Liver (tissue), 3 donors: Measurements from ENCODE around the gene CLCN4.

Experiments used
- TAF1 ChIP-seq: conservative IDR thresholded peaks from 2 replicates; pipeline ENCODE4 v1.6.1; 2016; ENCODE audit warnings: antibody characterized with exemption, mild to moderate bottlenecking
- TF ChIP-seq, protein P1 (sequence below): fragments of 150-350 bp; IDR thresholded peaks from 2 replicates; pipeline ENCODE4 v1.5.1; 2017; ENCODE audit warnings: improper control_type of control experiment, low read depth, low read length; ENCODE audit not compliant: missing input control
- donor health status: healthy.
- donor health status: healthy.

DNA sequence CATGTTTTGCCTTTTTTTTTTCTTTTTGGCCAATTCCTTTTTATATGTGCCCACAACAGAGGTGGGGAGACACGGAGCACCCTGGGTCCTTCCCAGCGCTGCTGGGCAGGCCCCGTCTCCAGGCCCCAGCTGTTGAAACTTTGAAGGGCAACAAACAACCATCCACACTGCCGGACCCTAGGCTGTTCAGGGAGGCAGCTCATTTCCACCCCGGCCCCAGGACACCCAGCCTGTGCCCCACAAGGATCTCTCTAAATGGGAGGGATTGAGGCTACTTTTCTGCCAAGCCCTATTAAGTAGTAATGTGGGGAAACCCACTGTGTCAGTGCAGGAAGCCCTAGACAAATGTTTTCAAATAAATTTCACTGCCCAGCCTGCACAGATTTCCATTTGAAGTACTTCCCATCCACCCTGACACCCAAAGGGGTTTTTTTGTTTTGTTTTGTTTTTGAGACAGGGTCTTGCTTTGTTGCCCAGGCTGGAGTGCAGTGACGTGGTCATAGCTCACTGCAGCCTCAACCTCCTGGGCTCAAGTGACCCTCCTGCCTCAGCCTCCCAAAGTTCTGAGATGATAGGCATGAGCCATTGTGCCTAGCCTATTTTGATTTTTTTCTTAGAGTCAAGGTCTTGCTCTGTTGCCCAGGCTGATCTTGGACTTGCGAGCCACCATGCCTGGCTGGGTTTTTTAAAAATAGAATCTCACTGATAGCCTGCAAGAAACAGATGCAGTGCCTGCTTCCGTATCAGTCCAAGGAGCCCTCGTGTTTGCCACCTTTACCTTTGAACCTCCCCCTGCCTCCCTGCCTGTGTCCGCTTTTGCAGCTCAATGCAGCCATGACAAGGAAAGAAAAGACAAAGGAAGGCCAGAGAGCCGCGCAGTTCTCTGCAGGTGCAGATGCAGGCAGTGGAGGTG lies 13.4 kb upstream of the CLCN4 start:
- TF ChIP-seq, protein P1, sequence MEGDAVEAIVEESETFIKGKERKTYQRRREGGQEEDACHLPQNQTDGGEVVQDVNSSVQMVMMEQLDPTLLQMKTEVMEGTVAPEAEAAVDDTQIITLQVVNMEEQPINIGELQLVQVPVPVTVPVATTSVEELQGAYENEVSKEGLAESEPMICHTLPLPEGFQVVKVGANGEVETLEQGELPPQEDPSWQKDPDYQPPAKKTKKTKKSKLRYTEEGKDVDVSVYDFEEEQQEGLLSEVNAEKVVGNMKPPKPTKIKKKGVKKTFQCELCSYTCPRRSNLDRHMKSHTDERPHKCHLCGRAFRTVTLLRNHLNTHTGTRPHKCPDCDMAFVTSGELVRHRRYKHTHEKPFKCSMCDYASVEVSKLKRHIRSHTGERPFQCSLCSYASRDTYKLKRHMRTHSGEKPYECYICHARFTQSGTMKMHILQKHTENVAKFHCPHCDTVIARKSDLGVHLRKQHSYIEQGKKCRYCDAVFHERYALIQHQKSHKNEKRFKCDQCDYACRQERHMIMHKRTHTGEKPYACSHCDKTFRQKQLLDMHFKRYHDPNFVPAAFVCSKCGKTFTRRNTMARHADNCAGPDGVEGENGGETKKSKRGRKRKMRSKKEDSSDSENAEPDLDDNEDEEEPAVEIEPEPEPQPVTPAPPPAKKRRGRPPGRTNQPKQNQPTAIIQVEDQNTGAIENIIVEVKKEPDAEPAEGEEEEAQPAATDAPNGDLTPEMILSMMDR, result no peak
- no peak for TF ChIP-seq TAF1
